ENCODE results near the gene PSMD7. TPM values are rescaled to one million over a fixed set of nuclear protein-coding genes. Genes with fewer than 3 reads are reported as not detected.

The PSMD7 gene
- total and polyA plus RNA-seq, 2 of the 13 experiments (the other 11 are each of a cell fraction or from before 2014, with no cell fraction given) = 105 to 224 TPM

- no peak for TF ChIP-seq CERS6 (CRISPR knock-in tag; IDR thresholded peaks at IDR 0.05)
- no peak for TF ChIP-seq EHMT2 (IDR thresholded peaks at IDR 0.05; ENCODE audit: borderline replicate concordance, low read depth, low read length)
- no peak for TF ChIP-seq CBX5 (CRISPR knock-in tag; IDR thresholded peaks at IDR 0.05; ENCODE audit: borderline replicate concordance)
- TF ChIP-seq CREB3 (CRISPR knock-in tag; IDR thresholded peaks at IDR 0.05) = no peak
- no peak for TF ChIP-seq ZFY (CRISPR knock-in tag; IDR thresholded peaks at IDR 0.05)
- no peak for TF ChIP-seq UBTF (CRISPR knock-in tag; IDR thresholded peaks at IDR 0.05)
- no peak for TF ChIP-seq HDAC2 (CRISPR knock-in tag; IDR thresholded peaks at IDR 0.05)
These were observed 8.5 kb upstream of the PSMD7 start (continued) for GRCh38 chr16:74288065-74288464.

GRCh38 chr16:74290356-74290755 is 6.3 kb upstream of the PSMD7 start:
- Histone ChIP-seq H4K20me1 (ENCODE audit: insufficient read depth, low read length) (no peaks in the 10 kb centered on the region), H3K27ac (ENCODE audit: extremely low read length, insufficient read depth, low read length) (no peak overlapping the region), H3K4me2 (ENCODE audit: low read depth, low read length) (no peak overlapping the region), H3K79me2 (ENCODE audit: insufficient read depth, low read length) (no peaks in the 10 kb centered on the region), H3K9me3 (ENCODE audit: low read length) (peaks cover 13% of the 10 kb centered on the region; the same call in 1 of the 2 replicates), H2AFZ (ENCODE audit: low read length) (no peak overlapping the region), H3K36me3 (replicated peaks in 1 of 2; ENCODE audit: control insufficient read depth in 1 of 2, insufficient read depth in 2 of 2, low read length in 2 of 2) (no peaks in the 10 kb centered on the region), H3K27me3 (ENCODE audit: control insufficient read depth in 1 of 2, insufficient read depth in 2 of 2, low read length in 2 of 2) (no peaks in the 10 kb centered on the region; a peak in 1 of 5 replicates), H3K4me1 (ENCODE audit: insufficient read depth, low read length) (peaks cover 2% of the 10 kb centered on the region), H3K4me3 (replicated peaks in 1 of 3; ENCODE audit: insufficient read depth in 1 of 3, low read depth in 2 of 3, low read length in 3 of 3) (no peak overlapping the region), H3K9ac (ENCODE audit: insufficient read depth, low read depth, low read length) (no peak overlapping the region)
- ChIA-PET CTCF (ENCODE audit: low intra/inter-chr PET ratio, low total read pairs) (no interaction called here), POLR2A (no interaction called here)
- FAIRE-seq (no peak), ATAC-seq (no peak), DNase-seq (ENCODE audit: low spot score) (no peak)
- TF ChIP-seq CBX2 (IDR thresholded peaks at IDR 0.05; ENCODE audit: low read depth, low read length) (no peak), CBX2 (CRISPR knock-in tag; IDR thresholded peaks at IDR 0.05; ENCODE audit: low read depth) (no peak), ZNF674 (CRISPR knock-in tag; IDR thresholded peaks at IDR 0.05; ENCODE audit: low read depth) (no peak), GLMP (CRISPR knock-in tag; IDR thresholded peaks at IDR 0.05; ENCODE audit: borderline replicate concordance) (no peak), ZNF501 (CRISPR knock-in tag; IDR thresholded peaks at IDR 0.05) (no peak), ZFP1 (CRISPR knock-in tag; IDR thresholded peaks at IDR 0.05) (no peak)
- in situ Hi-C loops (cut with HindIII; ENCODE audit: extremely low pct_ligation_motif_present, low pct_unique_long_range_greater_than_20kb) = no loop called here
- no TSS peak for BruUV-seq (replicated peaks)
- intact Hi-C loops (cut with micrococcal nuclease; ENCODE audit: unreplicated experiment) = no loop called here

Measured in HepG2 (cell line).